Measurements from ENCODE around the gene PEPD. TPM values are rescaled to one million over a fixed set of nuclear protein-coding genes. Genes with fewer than 3 reads are reported as not detected.

Gene PEPD
- total and polyA plus RNA-seq, 2 donors (not counting 3 experiments of a cell fraction or from before 2014, with no cell fraction given) = 73.7 to 126 TPM

DNA sequence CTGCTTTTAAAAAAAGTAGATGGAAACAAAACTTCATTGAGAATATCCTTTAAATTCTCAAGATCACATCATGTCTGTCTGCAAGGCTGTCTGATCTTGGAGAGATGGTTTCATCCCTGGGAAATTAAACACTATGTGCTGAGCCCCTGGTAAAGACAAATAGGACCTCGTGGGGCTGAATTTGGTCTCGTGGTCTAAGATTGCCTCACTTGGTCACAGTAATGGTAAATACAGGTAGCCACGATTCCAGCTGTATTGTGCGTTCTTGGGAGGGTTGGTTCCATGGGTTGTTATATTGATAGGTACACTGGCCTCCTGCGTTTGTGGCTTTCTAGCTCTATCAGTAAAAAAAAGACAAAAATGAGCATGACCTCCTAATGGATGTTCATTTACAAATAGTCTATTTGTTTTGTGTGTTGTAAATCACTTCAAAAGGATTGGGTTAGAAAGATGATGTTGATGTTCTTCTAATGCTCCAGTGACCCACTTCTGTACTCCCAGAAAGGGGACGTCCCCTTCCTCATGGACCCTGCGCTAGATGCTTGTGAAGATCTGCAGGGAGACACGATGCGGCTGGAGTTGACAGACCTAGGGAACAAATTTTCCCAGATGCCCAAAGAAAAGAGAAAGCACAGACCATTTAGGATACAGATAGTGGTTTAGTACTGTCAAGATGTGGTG is 146.3 kb downstream of the PEPD start:
- DNase-seq (ENCODE audit: low read depth, low spot score) (no peak), FAIRE-seq (no peak)
- BruUV-seq (replicated peaks) = no TSS peak
- Histone ChIP-seq H3K4me1 (ENCODE audit: control insufficient read depth, extremely low read depth, insufficient read depth, low read length) (peaks cover 46% of the 10 kb centered on the region), H4K20me1 (replicated peaks; ENCODE audit: control insufficient read depth, extremely low read depth, insufficient read depth, low read length) (peaks cover 5% of the 10 kb centered on the region), H3K36me3 (ENCODE audit: control insufficient read depth in 2 of 2, extremely low read depth in 1 of 2, insufficient read depth in 2 of 2, low read length in 2 of 2) (peaks cover 5 to 7% of the 10 kb centered on the region in 2 experiments), H3K27me3 (ENCODE audit: control insufficient read depth in 2 of 2, insufficient read depth in 2 of 2, low read length in 2 of 2) (peaks cover 0 to 1% of the 10 kb centered on the region in 2 experiments), H2AFZ (ENCODE audit: low read depth, low read length) (no peak overlapping the region), H3K4me2 (ENCODE audit: insufficient read depth, low read length) (peak overlapping the region; percentile 91), H3K9ac (replicated peaks; ENCODE audit: extremely low read depth, insufficient read depth, low read length) (peak overlapping the region; percentile 99), H3K27ac (ENCODE audit: insufficient read depth, low read depth, low read length) (peak overlapping the region; percentile 96), H3K79me2 (ENCODE audit: control insufficient read depth, insufficient read depth, low read length) (peaks cover 62% of the 10 kb centered on the region), H3K9me3 (replicated peaks; ENCODE audit: control insufficient read depth, insufficient read depth, low read length) (no peaks in the 10 kb centered on the region), H3K9me1 (replicated peaks; ENCODE audit: control insufficient read depth, extremely low read depth, insufficient read depth, low read length) (no peaks in the 10 kb centered on the region), H3K4me3 (replicated peaks in 1 of 3; ENCODE audit: insufficient read depth in 1 of 3, low read depth in 1 of 3, low read length in 3 of 3) (peak overlapping the region in 1 of 3 experiments; percentile 94)
- POLR2A ChIA-PET = no interaction called here
- intact Hi-C loops (cut with micrococcal nuclease) = loop anchor here (5.0 to 10.0 kb wide), 3 partner anchors 198 to 510 kb away; partner anchors contain the start of genes CEP89 and FAAP24
- TF ChIP-seq JUN (IDR thresholded peaks at IDR 0.05; ENCODE audit: borderline replicate concordance, insufficient read depth, insufficient read length, low read depth) = no peak
- TF ChIP-seq MAX (IDR thresholded peaks at IDR 0.05; ENCODE audit: insufficient read depth, insufficient read length) = no peak
- no peak for TF ChIP-seq POLR2AphosphoS5 (IDR thresholded peaks at IDR 0.05; ENCODE audit: insufficient read depth, low read depth, low read length)
- no peak for TF ChIP-seq MYC (IDR thresholded peaks at IDR 0.05; ENCODE audit: low read depth, low read length)
- no peak for TF ChIP-seq GATA2 (IDR thresholded peaks at IDR 0.05; ENCODE audit: insufficient read depth, insufficient read length, low read depth, low read length)
- TF ChIP-seq FOS (IDR thresholded peaks at IDR 0.05; ENCODE audit: borderline replicate concordance, insufficient read depth, low read length) = no peak
- TF ChIP-seq POLR2A (IDR thresholded peaks at IDR 0.05; ENCODE audit: low read depth, low read length) = no peak
- TF ChIP-seq EZH2 (IDR thresholded peaks at IDR 0.05; ENCODE audit: borderline replicate concordance, low read depth, low read length, severe bottlenecking) = no peak
- TF ChIP-seq, protein P1, sequence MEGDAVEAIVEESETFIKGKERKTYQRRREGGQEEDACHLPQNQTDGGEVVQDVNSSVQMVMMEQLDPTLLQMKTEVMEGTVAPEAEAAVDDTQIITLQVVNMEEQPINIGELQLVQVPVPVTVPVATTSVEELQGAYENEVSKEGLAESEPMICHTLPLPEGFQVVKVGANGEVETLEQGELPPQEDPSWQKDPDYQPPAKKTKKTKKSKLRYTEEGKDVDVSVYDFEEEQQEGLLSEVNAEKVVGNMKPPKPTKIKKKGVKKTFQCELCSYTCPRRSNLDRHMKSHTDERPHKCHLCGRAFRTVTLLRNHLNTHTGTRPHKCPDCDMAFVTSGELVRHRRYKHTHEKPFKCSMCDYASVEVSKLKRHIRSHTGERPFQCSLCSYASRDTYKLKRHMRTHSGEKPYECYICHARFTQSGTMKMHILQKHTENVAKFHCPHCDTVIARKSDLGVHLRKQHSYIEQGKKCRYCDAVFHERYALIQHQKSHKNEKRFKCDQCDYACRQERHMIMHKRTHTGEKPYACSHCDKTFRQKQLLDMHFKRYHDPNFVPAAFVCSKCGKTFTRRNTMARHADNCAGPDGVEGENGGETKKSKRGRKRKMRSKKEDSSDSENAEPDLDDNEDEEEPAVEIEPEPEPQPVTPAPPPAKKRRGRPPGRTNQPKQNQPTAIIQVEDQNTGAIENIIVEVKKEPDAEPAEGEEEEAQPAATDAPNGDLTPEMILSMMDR (IDR thresholded peaks at IDR 0.05; ENCODE audit: extremely low read depth in 1 of 2, insufficient read depth in 1 of 2, low read depth in 1 of 2, low read length in 2 of 2) = no peak
- dilution Hi-C loops (cut with MboI; ENCODE audit: extremely low pct_ligation_motif_present, low sequenced_read_pairs) = no loop called here
- CTCF ChIA-PET = interaction anchor here (0.5 to 2.3 kb wide), 6 partner anchors 14 to 420 kb away, joined by 3 to 12 read pairs (median 4); partner anchors contain the start of gene CEBPA
